Calu3 (cell line): Measurements from ENCODE around the gene MYB. TPM values are rescaled to one million over a fixed set of nuclear protein-coding genes. Genes with fewer than 3 reads are reported as not detected.

ENCODE experiments used
- BruUV-seq: library from RNA; stranded (reverse); fragments of 400-500 nt; replicated peaks from 2 replicates; lab custom pipeline; 2021; lab: Mats Ljungman, UMichigan
- CTCF ChIA-PET: fragments of 300-600 bp; sonication (Branson Sonifier 250); formaldehyde crosslinking; loops from one replicate; lab custom pipeline; 2022; ENCODE audit warnings: antibody characterized with exemption; lab: Charles Lee
- DNase-seq: peaks from one replicate; pipeline ENCODE4 v3.0.0; 2022
- H3K27ac Mint-ChIP-seq: one replicate; pipeline ENCODE4 v1.8.0; 2022; ENCODE audit warnings: mixed read lengths; ENCODE audit not compliant: unreplicated experiment
- H3K27me3 Mint-ChIP-seq: one replicate; pipeline ENCODE4 v1.8.0; 2022; ENCODE audit warnings: mixed read lengths; ENCODE audit not compliant: unreplicated experiment
- H3K36me3 Mint-ChIP-seq: one replicate; pipeline ENCODE4 v1.8.0; 2022; ENCODE audit warnings: mild to moderate bottlenecking, moderate library complexity, mixed read lengths; ENCODE audit not compliant: insufficient read depth, unreplicated experiment
- H3K4me1 Mint-ChIP-seq: one replicate; pipeline ENCODE4 v1.8.0; 2022; ENCODE audit warnings: mild to moderate bottlenecking, low read depth, mixed read lengths; ENCODE audit not compliant: unreplicated experiment
- H3K4me3 Mint-ChIP-seq: one replicate; pipeline ENCODE4 v1.8.0; 2022; ENCODE audit warnings: mild to moderate bottlenecking, low read depth, moderate library complexity, mixed read lengths; ENCODE audit not compliant: unreplicated experiment
- H3K9me3 Mint-ChIP-seq: one replicate; pipeline ENCODE4 v1.8.0; 2022; ENCODE audit warnings: low read depth, mixed read lengths; ENCODE audit not compliant: unreplicated experiment
- CTCF ChIP-seq: fragments of 200-600 bp; IDR thresholded peaks from one replicate; pipeline ENCODE4 v1.8.0; 2022; ENCODE audit warnings: antibody characterized with exemption; ENCODE audit not compliant: unreplicated experiment
- intact Hi-C: fragments of 100-400 bp; cut with micrococcal nuclease; formaldehyde crosslinking; loops from one replicate; pipeline ENCODE4 v1.10.0; 2022; ENCODE audit not compliant: unreplicated experiment
- total RNA-seq: library from RNA; stranded (reverse); gene quantifications from 2 replicates; pipeline ENCODE4 v1.2.3, GENCODE V29; 2022

MYB gene
- total RNA-seq, 1 experiment from 2014 or later, result 3.1 TPM

GRCh38 chr6:135173989-135174484 is 7.1 kb upstream of the MYB start:
- Mint-ChIP-seq H3K9me3 (no peaks in the 10 kb centered on the region), H3K4me1 (no peaks in the 10 kb centered on the region), H3K27me3 (no peaks in the 10 kb centered on the region), H3K36me3 (no peaks in the 10 kb centered on the region), H3K27ac (no peak overlapping the region), H3K4me3 (no peak overlapping the region)
- intact Hi-C loops, result no loop called here
- BruUV-seq, result no TSS peak
- CTCF ChIA-PET, result no interaction called here
- TF ChIP-seq CTCF, result no peak
- DNase-seq, result no peak

- no peak for DNase-seq
- Mint-ChIP-seq H3K4me3 (no peak overlapping the region), H3K4me1 (no peaks in the 10 kb centered on the region), H3K9me3 (no peaks in the 10 kb centered on the region), H3K27ac (no peak overlapping the region), H3K27me3 (no peaks in the 10 kb centered on the region), H3K36me3 (no peaks in the 10 kb centered on the region)
- no TSS peak for BruUV-seq
- no peak for TF ChIP-seq CTCF
- CTCF ChIA-PET, result no interaction called here
- intact Hi-C loops, result no loop called here
These were observed 5.0 kb upstream of the MYB start for GRCh38 chr6:135176058-135176457.

- no peak for TF ChIP-seq CTCF
- CTCF ChIA-PET, result no interaction called here
- no peaks in the 10 kb centered on the region for H3K9me3 Mint-ChIP-seq
- H3K27me3 Mint-ChIP-seq, result no peaks in the 10 kb centered on the region
- intact Hi-C loops, result no loop called here
- no TSS peak for BruUV-seq
- DNase-seq, result no peak
- H3K4me3 Mint-ChIP-seq, result no peak overlapping the region
- H3K4me1 Mint-ChIP-seq, result no peaks in the 10 kb centered on the region
- peaks cover 4% of the 10 kb centered on the region for H3K36me3 Mint-ChIP-seq
- H3K27ac Mint-ChIP-seq, result no peak overlapping the region
These were observed 4.6 kb upstream of the MYB start for GRCh38 chr6:135176464-135176863.

GRCh38 chr6:135179372-135179771 is 1.7 kb upstream of the MYB start:
- DNase-seq, result no peak
- Mint-ChIP-seq H3K4me3 (no peak overlapping the region), H3K27me3 (no peaks in the 10 kb centered on the region), H3K4me1 (no peaks in the 10 kb centered on the region), H3K36me3 (peaks cover 27% of the 10 kb centered on the region), H3K27ac (no peak overlapping the region), H3K9me3 (no peaks in the 10 kb centered on the region)
- no peak for TF ChIP-seq CTCF
- BruUV-seq, result no TSS peak
- intact Hi-C loops, result no loop called here
- CTCF ChIA-PET, result no interaction called here
